Gastroesophageal sphincter (tissue), 4 donors: Measurements from ENCODE around the gene PGRMC2. TPM values are rescaled to one million over a fixed set of nuclear protein-coding genes. Genes with fewer than 3 reads are reported as not detected.

Experiments
- ATAC-seq: fragments of 150-250 bp; one replicate; pipeline ENCODE4 v1.9.1; 2016; ENCODE audit warnings: mild to moderate bottlenecking, moderate library complexity
- H3K27ac ChIP-seq, 4 donors: fragments of 200-600 bp; sonication (generic) in 3 of 4; 1 replicate in 3 of 4; 2 replicates in 1 of 4; pipeline ENCODE4 v1.5.1; 2016 to 2019
- H3K27me3 ChIP-seq: fragments of 200-600 bp; sonication (generic); one replicate; pipeline ENCODE4 v1.5.1; 2019
- H3K36me3 ChIP-seq, 2 donors: fragments of 200-600 bp; sonication (generic); one replicate each; pipeline ENCODE4 v1.5.1; 2019; ENCODE audit warnings: control low read depth in 1 of 2
- H3K4me1 ChIP-seq, 3 donors: fragments of 200-600 bp; sonication (generic); 1 replicate in 2 of 3; 2 replicates in 1 of 3; pipeline ENCODE4 v1.5.1; 2016 to 2019; ENCODE audit warnings: control low read depth in 2 of 3
- H3K4me3 ChIP-seq, 2 donors: fragments of 200-600 bp; sonication (generic); one replicate each; pipeline ENCODE4 v1.5.1; 2019; ENCODE audit warnings: mild to moderate bottlenecking in 1 of 2, moderate library complexity in 1 of 2
- H3K9me3 ChIP-seq, 3 donors: fragments of 200-600 bp; sonication (generic); one replicate each; pipeline ENCODE4 v1.5.1; 2017 to 2019; ENCODE audit warnings: control low read depth in 2 of 3
- CTCF ChIP-seq, 4 experiments: fragments of 200-600 bp in 2 of 4; fragments of 450-650 bp in 2 of 4; sonication (generic) in 1 of 4; IDR thresholded peaks; one replicate each; pipeline ENCODE4 v1.5.1; 2017 to 2019; ENCODE audit warnings: antibody characterized with exemption in 4 of 4, mild to moderate bottlenecking in 2 of 4, moderate library complexity in 2 of 4
- EP300 ChIP-seq: sonication (generic); formaldehyde crosslinking; IDR thresholded peaks from one replicate; pipeline ENCODE4 v1.6.1; 2017; ENCODE audit warnings: antibody characterized with exemption, mild to moderate bottlenecking
- POLR2A ChIP-seq, 2 donors: fragments of 450-650 bp; IDR thresholded peaks; one replicate each; pipeline ENCODE4 v1.6.1; 2017; ENCODE audit warnings: antibody characterized with exemption in 2 of 2, mild to moderate bottlenecking in 2 of 2, moderate library complexity in 1 of 2
- POLR2AphosphoS5 ChIP-seq: sonication (generic); formaldehyde crosslinking; IDR thresholded peaks from one replicate; pipeline ENCODE4 v1.6.1; 2017; ENCODE audit warnings: antibody characterized with exemption
- WGBS, 2 donors: methylation state at CpG; one replicate each; pipeline ENCODE4 v1.1.5; 2018; ENCODE audit warnings: low coverage in 1 of 2; 5-methylcytosine and 5-hydroxymethylcytosine counted together
- total RNA-seq, 4 donors: library from RNA; depleted of rRNA; stranded (reverse); fragments of >200 nt; gene quantifications; one replicate each; pipeline ENCODE4 v1.1.0, GENCODE V29; 2016

The PGRMC2 gene
- total RNA-seq, 4 donors from 2014 or later: 47.3 to 79.2 (median 64.7) TPM

- WGBS, 2 donors: 43 to 86% methylated on average over 1 to 3 of the region's 3 CpGs
- no peaks in the 10 kb centered on the region for H3K9me3 ChIP-seq
- no peak for TF ChIP-seq CTCF (IDR thresholded peaks at IDR 0.05)
- no peak for TF ChIP-seq EP300
- TF ChIP-seq POLR2AphosphoS5: no peak
- TF ChIP-seq POLR2A (IDR thresholded peaks at IDR 0.05): no peak
Observed at GRCh38 chr4:128241981-128242380, 45.6 kb downstream of the PGRMC2 start.

GRCh38 chr4:128241425-128241913, 46.1 kb downstream of the PGRMC2 start:
- TF ChIP-seq POLR2AphosphoS5: no peak
- no peak for TF ChIP-seq POLR2A (IDR thresholded peaks at IDR 0.05)
- TF ChIP-seq EP300: no peak
- no peak for TF ChIP-seq CTCF (IDR thresholded peaks at IDR 0.05)
- Histone ChIP-seq H3K4me1 (no peaks in the 10 kb centered on the region), H3K36me3 (no peaks in the 10 kb centered on the region), H3K9me3 (no peaks in the 10 kb centered on the region), H3K27me3 (no peaks in the 10 kb centered on the region), H3K4me3 (no peak overlapping the region), H3K27ac (no peak overlapping the region)
- ATAC-seq: peak; percentile 56
- WGBS, 2 donors: 37 to 39% methylated on average over 3 of the region's 3 CpGs

More at GRCh38 chr4:128241981-128242380, 45.6 kb downstream of the PGRMC2 start:
- H3K36me3 ChIP-seq: no peaks in the 10 kb centered on the region
- H3K4me3 ChIP-seq: no peak overlapping the region
- no peaks in the 10 kb centered on the region for H3K4me1 ChIP-seq
- no peaks in the 10 kb centered on the region for H3K27me3 ChIP-seq
- H3K27ac ChIP-seq: no peak overlapping the region
- ATAC-seq: no peak

- no peaks in the 10 kb centered on the region for H3K4me1 ChIP-seq
- WGBS, 2 donors: 100% methylated on average over 3 of the region's 3 CpGs; no CpG with 5 or more reads in 1 of the 2 donors
- no peaks in the 10 kb centered on the region for H3K9me3 ChIP-seq
- no peak for ATAC-seq
- H3K27me3 ChIP-seq: no peaks in the 10 kb centered on the region
- H3K27ac ChIP-seq: no peak overlapping the region
- no peaks in the 10 kb centered on the region for H3K36me3 ChIP-seq
- no peak overlapping the region for H3K4me3 ChIP-seq
- TF ChIP-seq CTCF (IDR thresholded peaks at IDR 0.05): no peak
- TF ChIP-seq POLR2AphosphoS5: no peak
- TF ChIP-seq POLR2A (IDR thresholded peaks at IDR 0.05): no peak
- TF ChIP-seq EP300: no peak
Observed at GRCh38 chr4:128241019-128241418, 46.6 kb downstream of the PGRMC2 start.

GRCh38 chr4:128234836-128235235, 52.8 kb downstream of the PGRMC2 start:
- H3K36me3 ChIP-seq: no peaks in the 10 kb centered on the region
- no peak for ATAC-seq
- 90 to 100% methylated on average over 3 of the region's 3 CpGs for WGBS, 2 donors
- no peak overlapping the region for H3K27ac ChIP-seq
- H3K4me1 ChIP-seq: no peaks in the 10 kb centered on the region
- H3K4me3 ChIP-seq: no peak overlapping the region
- TF ChIP-seq EP300 (no peak), POLR2AphosphoS5 (no peak), CTCF (IDR thresholded peaks at IDR 0.05) (no peak), POLR2A (IDR thresholded peaks at IDR 0.05) (no peak)
- no peaks in the 10 kb centered on the region for H3K9me3 ChIP-seq
- no peaks in the 10 kb centered on the region for H3K27me3 ChIP-seq

GRCh38 chr4:128232719-128233118, 54.9 kb downstream of the PGRMC2 start:
- no peak for ATAC-seq
- H3K27ac ChIP-seq: no peak overlapping the region
- H3K27me3 ChIP-seq: no peaks in the 10 kb centered on the region
- no peaks in the 10 kb centered on the region for H3K36me3 ChIP-seq
- TF ChIP-seq POLR2A (IDR thresholded peaks at IDR 0.05) (no peak), EP300 (no peak), CTCF (IDR thresholded peaks at IDR 0.05) (no peak), POLR2AphosphoS5 (no peak)
- H3K4me3 ChIP-seq: no peak overlapping the region
- H3K4me1 ChIP-seq: no peaks in the 10 kb centered on the region
- WGBS, 2 donors: 82 to 85% methylated on average over 2 to 3 of the region's 3 CpGs
- no peaks in the 10 kb centered on the region for H3K9me3 ChIP-seq
